ENCODE measurements around the gene ACTL8. TPM values are rescaled to one million over a fixed set of nuclear protein-coding genes. Genes with fewer than 3 reads are reported as not detected.

The ACTL8 gene
- total RNA-seq, 1 donor from 2014 or later, result not detected

DNA sequence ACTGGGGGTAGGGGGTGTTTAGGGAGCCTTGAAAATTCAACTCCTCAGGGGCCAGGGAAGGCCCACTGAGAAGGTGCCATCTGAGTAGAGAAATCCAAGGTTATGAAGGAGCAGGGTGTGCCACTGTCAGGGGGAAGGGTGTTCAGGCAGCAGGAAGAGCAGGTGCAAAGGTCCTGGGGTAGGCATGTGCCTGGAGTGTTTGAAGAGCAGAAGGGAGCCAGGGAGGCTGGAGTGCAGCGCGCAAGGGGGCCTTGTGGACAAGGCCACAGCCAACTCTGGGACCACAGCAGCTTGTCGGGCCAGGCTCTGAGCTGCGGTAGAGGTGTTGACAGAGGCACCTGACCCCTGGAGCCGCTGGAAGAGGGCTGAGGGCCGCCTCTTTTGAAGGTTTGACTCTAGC is 19.3 kb downstream of the ACTL8 start:
- TF ChIP-seq, protein P1, sequence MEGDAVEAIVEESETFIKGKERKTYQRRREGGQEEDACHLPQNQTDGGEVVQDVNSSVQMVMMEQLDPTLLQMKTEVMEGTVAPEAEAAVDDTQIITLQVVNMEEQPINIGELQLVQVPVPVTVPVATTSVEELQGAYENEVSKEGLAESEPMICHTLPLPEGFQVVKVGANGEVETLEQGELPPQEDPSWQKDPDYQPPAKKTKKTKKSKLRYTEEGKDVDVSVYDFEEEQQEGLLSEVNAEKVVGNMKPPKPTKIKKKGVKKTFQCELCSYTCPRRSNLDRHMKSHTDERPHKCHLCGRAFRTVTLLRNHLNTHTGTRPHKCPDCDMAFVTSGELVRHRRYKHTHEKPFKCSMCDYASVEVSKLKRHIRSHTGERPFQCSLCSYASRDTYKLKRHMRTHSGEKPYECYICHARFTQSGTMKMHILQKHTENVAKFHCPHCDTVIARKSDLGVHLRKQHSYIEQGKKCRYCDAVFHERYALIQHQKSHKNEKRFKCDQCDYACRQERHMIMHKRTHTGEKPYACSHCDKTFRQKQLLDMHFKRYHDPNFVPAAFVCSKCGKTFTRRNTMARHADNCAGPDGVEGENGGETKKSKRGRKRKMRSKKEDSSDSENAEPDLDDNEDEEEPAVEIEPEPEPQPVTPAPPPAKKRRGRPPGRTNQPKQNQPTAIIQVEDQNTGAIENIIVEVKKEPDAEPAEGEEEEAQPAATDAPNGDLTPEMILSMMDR (IDR thresholded peaks at IDR 0.05; ENCODE audit: unreplicated experiment), result no peak
- H3K9me3 Mint-ChIP-seq (ENCODE audit: low read depth), result no peaks in the 10 kb centered on the region

GRCh38 chr1:17775796-17776195 is 20.7 kb downstream of the ACTL8 start:
- no peak overlapping the region for H3K27ac Mint-ChIP-seq
- H3K4me1 Mint-ChIP-seq (ENCODE audit: low read depth), result no peaks in the 10 kb centered on the region
- DNase-seq (ENCODE audit: low spot score, unreplicated experiment), result no peak
- TF ChIP-seq, protein P1 (IDR thresholded peaks at IDR 0.05; ENCODE audit: unreplicated experiment), result no peak
- H3K9me3 Mint-ChIP-seq (ENCODE audit: low read depth), result no peaks in the 10 kb centered on the region
- no peaks in the 10 kb centered on the region for H3K36me3 Mint-ChIP-seq (ENCODE audit: insufficient read depth)
- H3K27me3 Mint-ChIP-seq, result peaks cover 22% of the 10 kb centered on the region
- no peak overlapping the region for H3K4me3 Mint-ChIP-seq (ENCODE audit: low read depth)

More for the DNA sequence above, 19.3 kb downstream of the ACTL8 start:
- Mint-ChIP-seq H3K4me1 (ENCODE audit: low read depth) (no peaks in the 10 kb centered on the region), H3K27ac (no peak overlapping the region), H3K27me3 (peaks cover 24% of the 10 kb centered on the region), H3K36me3 (ENCODE audit: insufficient read depth) (no peaks in the 10 kb centered on the region), H3K4me3 (ENCODE audit: low read depth) (no peak overlapping the region)
- no peak for DNase-seq (ENCODE audit: low spot score, unreplicated experiment)

- DNase-seq (ENCODE audit: low spot score, unreplicated experiment), result no peak
- H3K4me1 Mint-ChIP-seq (ENCODE audit: low read depth), result no peaks in the 10 kb centered on the region
- H3K4me3 Mint-ChIP-seq (ENCODE audit: low read depth), result no peak overlapping the region
- peaks cover 22% of the 10 kb centered on the region for H3K27me3 Mint-ChIP-seq
- no peak overlapping the region for H3K27ac Mint-ChIP-seq
- TF ChIP-seq, protein P1 (IDR thresholded peaks at IDR 0.05; ENCODE audit: unreplicated experiment), result no peak
- H3K9me3 Mint-ChIP-seq (ENCODE audit: low read depth), result no peaks in the 10 kb centered on the region
- H3K36me3 Mint-ChIP-seq (ENCODE audit: insufficient read depth), result no peaks in the 10 kb centered on the region
Measured at GRCh38 chr1:17776426-17776825, 21.3 kb downstream of the ACTL8 start.

DNA sequence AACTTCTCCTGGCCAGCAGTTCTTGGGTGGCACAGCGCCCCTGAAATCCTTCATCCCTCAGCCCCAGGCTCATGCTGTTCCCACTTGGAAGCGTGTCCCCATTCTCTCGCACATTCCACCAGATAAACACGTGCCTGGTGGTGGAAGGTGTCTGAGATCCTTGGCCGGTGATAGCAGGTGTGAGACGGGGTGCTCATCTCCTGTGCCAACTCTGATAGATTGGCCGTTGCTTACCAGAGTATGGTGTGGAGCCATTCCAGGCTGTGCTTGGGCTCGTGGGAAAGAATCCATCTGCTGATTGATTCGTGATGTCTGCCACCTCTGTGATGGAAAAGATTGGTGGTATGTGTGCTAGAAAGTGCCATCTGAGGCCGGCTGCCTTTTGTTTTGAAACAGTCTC is 22.2 kb downstream of the ACTL8 start:
- H3K27ac Mint-ChIP-seq, result no peak overlapping the region
- TF ChIP-seq, protein P1 (IDR thresholded peaks at IDR 0.05; ENCODE audit: unreplicated experiment), result no peak
- H3K9me3 Mint-ChIP-seq (ENCODE audit: low read depth), result no peaks in the 10 kb centered on the region
- H3K27me3 Mint-ChIP-seq, result peaks cover 15% of the 10 kb centered on the region
- H3K4me1 Mint-ChIP-seq (ENCODE audit: low read depth), result no peaks in the 10 kb centered on the region
- H3K36me3 Mint-ChIP-seq (ENCODE audit: insufficient read depth), result no peaks in the 10 kb centered on the region
- no peak for DNase-seq (ENCODE audit: low spot score, unreplicated experiment)
- no peak overlapping the region for H3K4me3 Mint-ChIP-seq (ENCODE audit: low read depth)

DNA sequence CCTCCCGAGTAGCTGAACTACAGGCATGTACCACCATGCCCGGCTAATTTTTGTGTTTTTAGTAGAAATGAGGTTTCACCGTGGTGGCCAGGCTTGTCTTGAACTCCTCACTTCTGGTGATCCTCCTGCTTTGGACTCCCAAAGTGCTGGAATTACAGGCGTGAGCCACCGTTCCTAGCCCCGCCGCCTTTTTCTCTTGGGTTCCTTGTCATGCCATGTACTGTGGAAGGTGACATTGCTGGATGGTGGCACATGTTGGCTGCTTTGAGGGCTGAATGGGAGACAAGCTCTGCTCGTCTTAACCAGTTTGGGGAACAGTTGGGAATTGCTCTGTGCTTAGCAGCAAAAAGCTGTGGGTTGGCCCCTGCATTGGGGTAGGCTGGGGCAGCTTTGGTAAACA is 22.7 kb downstream of the ACTL8 start:
- H3K9me3 Mint-ChIP-seq (ENCODE audit: low read depth), result no peaks in the 10 kb centered on the region
- no peaks in the 10 kb centered on the region for H3K4me1 Mint-ChIP-seq (ENCODE audit: low read depth)
- peaks cover 13% of the 10 kb centered on the region for H3K27me3 Mint-ChIP-seq
- H3K4me3 Mint-ChIP-seq (ENCODE audit: low read depth), result no peak overlapping the region
- no peak for DNase-seq (ENCODE audit: low spot score, unreplicated experiment)
- TF ChIP-seq, protein P1 (IDR thresholded peaks at IDR 0.05; ENCODE audit: unreplicated experiment), result no peak
- no peak overlapping the region for H3K27ac Mint-ChIP-seq
- H3K36me3 Mint-ChIP-seq (ENCODE audit: insufficient read depth), result no peaks in the 10 kb centered on the region

Measured in progenitor cell of endocrine pancreas (in vitro differentiated cells).